Heart left ventricle (tissue), 16 donors: ENCODE results near the gene CDCA4. TPM values are rescaled to one million over a fixed set of nuclear protein-coding genes. Genes with fewer than 3 reads are reported as not detected.

Experiments used
- ATAC-seq, 4 donors: fragments of 200-7000 bp; cut with Tn5 transposase; one replicate each; pipeline ENCODE4 v1.9.1; 2020 to 2022; ENCODE audit warnings: moderate library complexity in 4 of 4, mild to moderate bottlenecking in 3 of 4, moderate number of reproducible peaks in 1 of 4
- DNase-seq, 5 donors: peaks; one replicate each; pipeline ENCODE4 v3.0.0-alpha.2; 2020
- H3K27ac ChIP-seq, 12 donors: fragments of 200-600 bp; sonication (generic) in 4 of 12; one replicate each; pipeline versions ENCODE4 v1.5.0 to v1.8.0; 2016 to 2022; ENCODE audit warnings: mild to moderate bottlenecking in 2 of 12
- H3K27me3 ChIP-seq, 9 donors: fragments of 200-600 bp; sonication (generic) in 2 of 9; one replicate each; pipeline versions ENCODE4 v1.5.1 to v1.8.0; 2016 to 2022; ENCODE audit warnings: mild to moderate bottlenecking in 3 of 9
- H3K36me3 ChIP-seq, 9 donors: fragments of 200-600 bp; sonication (generic) in 2 of 9; one replicate each; pipeline versions ENCODE4 v1.5.0 to v1.8.0; 2018 to 2022; ENCODE audit warnings: mild to moderate bottlenecking in 2 of 9
- H3K4me1 ChIP-seq, 12 donors: fragments of 200-600 bp; sonication (generic) in 4 of 12; one replicate each; pipeline versions ENCODE4 v1.5.0 to v1.8.0; 2016 to 2022; ENCODE audit warnings: mild to moderate bottlenecking in 3 of 12
- H3K4me3 ChIP-seq, 12 donors: fragments of 200-600 bp; sonication (generic) in 4 of 12; one replicate each; pipeline versions ENCODE4 v1.5.0 to v1.8.0; 2017 to 2022; ENCODE audit warnings: mild to moderate bottlenecking in 9 of 12, moderate library complexity in 4 of 12
- H3K9me3 ChIP-seq, 12 donors: fragments of 200-600 bp; sonication (generic) in 4 of 12; one replicate each; pipeline versions ENCODE4 v1.5.0 to v1.8.0; 2016 to 2022; ENCODE audit warnings: mild to moderate bottlenecking in 1 of 12
- CTCF ChIP-seq, 12 donors: fragments of 200-600 bp; sonication (generic) in 4 of 12; IDR thresholded peaks; one replicate each; pipeline versions ENCODE4 v1.5.0 to v1.8.0; 2018 to 2022; ENCODE audit warnings: antibody characterized with exemption in 12 of 12, mild to moderate bottlenecking in 5 of 12
- POLR2A ChIP-seq, 2 donors: fragments of 450-650 bp; IDR thresholded peaks; one replicate each; pipeline ENCODE4 v1.6.1; 2017; ENCODE audit warnings: antibody characterized with exemption in 2 of 2, mild to moderate bottlenecking in 2 of 2, moderate library complexity in 2 of 2
- WGBS, 4 donors: extraction: QIAGEN DNeasy Blood & Tissue Kit in 2 of 4; methylation state at CpG; one replicate each; pipeline versions ENCODE4 v1.1.5 to v1.1.7; 2013 to 2018; 5-methylcytosine and 5-hydroxymethylcytosine counted together
- intact Hi-C, 10 donors: fragments of 100-400 bp; cut with DNase I; formaldehyde crosslinking; loops; one replicate each; pipeline versions ENCODE4 v1.11.1 to v1.14.2; 2022
- polyA plus RNA-seq, 2 donors: library from polyadenylated mRNA; stranded (reverse); fragments of 200-250 nt; gene quantifications; one replicate each; pipeline ENCODE4 v1.2.3, GENCODE V29; 2013
- total RNA-seq, 9 donors: library from RNA; depleted of rRNA in 2 of 9; stranded (reverse); fragments of >200 nt in 2 of 9; fragmentation: NEBNext Ultra II Directional in 3 of 9; extraction: Animal tissue kit (Norgen Biotek cat#: 25700) in 3 of 9; gene quantifications; one replicate each; pipeline versions ENCODE4 v1.1.0 to v1.2.4, GENCODE V29; 2016 to 2023
- donor health status: ischemic (EF 13 %, LVEDD 7.1; RV severe dilation, severe dysfunction).
- donor health status: healthy with polysubstance abuse.
- donor health status: DM: no; HTN: yes; CAD: no.
- donor health status: DM: no; HTN: no; CAD: no.
- donor health status: ischemic (EF 25% LVEDD 6.9; RV normal size, moderate dysfunction).
- donor health status: ischemic (EF 25% LVEDD 5.7; RV mildly dilated, moderate dysfunction).
- donor health status: healthy.
- donor health status: DM: yes; HTN: yes; CAD: no.
- donor health status: ischemic (EF 35%, LVEDD 5.7; RV mildly dilated, moderate dysfunction).
- donor health status: nonischemic (EF 11% LVEDD 7.7; RV severe dilation, severe dysfunction).
- donor health status: DM: yes; HTN: yes; CAD: no.
- donor health status: PGD.
- donor health status: ischemic (EF 29% LVEDD 5.4; RV normal size, mild dysfunction).
- donor health status: nonischemic (EF 23%, LVEDD 6.1; RV moderate dilation, normal function).

Gene CDCA4
- total and polyA plus RNA-seq, 11 donors = 1.4 to 6.0 (median 2.4) TPM

DNA sequence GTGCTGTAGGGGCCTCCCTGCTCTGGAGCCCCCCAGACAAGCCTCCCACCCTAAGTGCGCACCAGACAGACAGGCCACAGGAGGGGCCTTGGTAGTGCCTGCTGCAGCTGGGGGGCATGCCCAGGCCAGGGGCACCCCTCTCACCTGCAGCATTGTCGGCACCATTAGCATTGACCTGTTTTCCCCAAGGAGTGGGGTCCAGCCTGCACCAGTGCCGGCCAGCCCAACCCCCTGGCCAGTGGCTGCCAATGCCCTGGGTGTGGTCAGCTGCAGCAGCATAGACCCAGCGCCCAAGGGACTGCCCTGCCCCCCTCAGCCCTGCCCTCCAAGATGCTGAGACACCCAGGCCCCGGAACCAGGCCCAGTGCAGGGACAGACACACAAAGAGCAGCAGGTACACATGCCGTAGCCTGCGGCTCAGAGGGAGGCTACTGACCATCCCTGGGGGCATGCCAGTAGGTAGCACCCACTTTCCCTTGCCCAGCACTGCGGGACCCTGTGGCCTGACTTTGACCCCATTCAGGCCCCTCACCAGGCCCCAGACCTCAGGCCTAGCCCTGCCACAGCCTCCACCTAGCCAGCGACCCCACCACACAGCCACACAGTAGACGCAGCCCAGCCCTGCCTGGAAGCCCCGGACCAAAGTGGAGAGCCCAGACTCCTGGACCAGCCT is 43.7 kb downstream of the CDCA4 start:
- intact Hi-C loops = loop anchor here in 9 of 10 donors (1.0 to 10.0 kb wide), 9 partner anchors 35 to 228 kb away; partner anchors contain the start of gene CDCA4 (in 1 of the 9)
- Histone ChIP-seq H3K36me3 (no peaks in the 10 kb centered on the region), H3K27me3 (peaks cover 0 to 20% (median 0%) of the 10 kb centered on the region in 9 donors), H3K4me3 (peak overlapping the region in 9 of 12 donors; percentile 25 to 66 (median 56)), H3K4me1 (peaks cover 8 to 72% (median 44%) of the 10 kb centered on the region in 12 donors), H3K9me3 (no peaks in the 10 kb centered on the region), H3K27ac (no peak overlapping the region)
- no peak for TF ChIP-seq POLR2A (IDR thresholded peaks at IDR 0.05)
- TF ChIP-seq CTCF (IDR thresholded peaks at IDR 0.05) = no peak
- ATAC-seq = no peak
- DNase-seq = peak in 2 of 5 donors; percentile 29 to 67
- WGBS, 4 donors = 67 to 85% (median 82%) methylated on average over 5 to 11 of the region's 11 CpGs

- no peaks in the 10 kb centered on the region for H3K9me3 ChIP-seq
- DNase-seq = peak; percentile 81 to 92 (median 86)
- peak; percentile 54 to 72 (median 58) for ATAC-seq
- peaks cover 0 to 20% (median 0%) of the 10 kb centered on the region in 9 donors for H3K27me3 ChIP-seq
- no peaks in the 10 kb centered on the region for H3K36me3 ChIP-seq
- H3K27ac ChIP-seq = no peak overlapping the region
- 29 to 47% (median 40%) methylated on average over 18 to 21 of the region's 21 CpGs for WGBS, 4 donors
- H3K4me3 ChIP-seq = no peak overlapping the region
- TF ChIP-seq POLR2A (IDR thresholded peaks at IDR 0.05) = no peak
- TF ChIP-seq CTCF (IDR thresholded peaks at IDR 0.05) = peak; percentile 77 to 96 (median 92)
- intact Hi-C loops = loop anchor here (1.0 to 10.0 kb wide), 10 partner anchors 36 to 228 kb away; partner anchors contain the start of gene CDCA4 (in 1 of the 10)
- H3K4me1 ChIP-seq = peaks cover 8 to 75% (median 44%) of the 10 kb centered on the region in 12 donors
Observed at GRCh38 chr14:104976198-104977007, 44.5 kb downstream of the CDCA4 start.

- peaks cover 8 to 79% (median 47%) of the 10 kb centered on the region in 12 donors for H3K4me1 ChIP-seq
- no peak for ATAC-seq
- peak in 3 of 5 donors; percentile 8 to 55 (median 24) for DNase-seq
- H3K27ac ChIP-seq = peak overlapping the region in 1 of 12 donors; percentile 94
- H3K9me3 ChIP-seq = no peaks in the 10 kb centered on the region
- H3K4me3 ChIP-seq = no peak overlapping the region
- no peak for TF ChIP-seq POLR2A (IDR thresholded peaks at IDR 0.05)
- TF ChIP-seq CTCF (IDR thresholded peaks at IDR 0.05) = no peak
- peaks cover 0 to 20% (median 0%) of the 10 kb centered on the region in 9 donors for H3K27me3 ChIP-seq
- no peaks in the 10 kb centered on the region for H3K36me3 ChIP-seq
- WGBS, 4 donors = 53 to 77% (median 58%) methylated on average over 6 to 21 of the region's 21 CpGs
- intact Hi-C loops = loop anchor here (1.0 to 10.0 kb wide), 11 partner anchors 37 to 229 kb away; partner anchors contain the start of gene CDCA4 (in 1 of the 10)
Observed at GRCh38 chr14:104975481-104976197, 45.2 kb downstream of the CDCA4 start.
